GM12874 (cell line): ENCODE measurements around the gene COTL1.

ENCODE experiments used
- TF ChIP-seq, protein P1 (sequence below): IDR thresholded peaks from 2 replicates; pipeline ENCODE4 v1.5.1; 2011; ENCODE audit warnings: low read depth, mild to moderate bottlenecking, control low read depth, low read length, moderate library complexity; ENCODE audit not compliant: insufficient read depth

Gene COTL1

DNA sequence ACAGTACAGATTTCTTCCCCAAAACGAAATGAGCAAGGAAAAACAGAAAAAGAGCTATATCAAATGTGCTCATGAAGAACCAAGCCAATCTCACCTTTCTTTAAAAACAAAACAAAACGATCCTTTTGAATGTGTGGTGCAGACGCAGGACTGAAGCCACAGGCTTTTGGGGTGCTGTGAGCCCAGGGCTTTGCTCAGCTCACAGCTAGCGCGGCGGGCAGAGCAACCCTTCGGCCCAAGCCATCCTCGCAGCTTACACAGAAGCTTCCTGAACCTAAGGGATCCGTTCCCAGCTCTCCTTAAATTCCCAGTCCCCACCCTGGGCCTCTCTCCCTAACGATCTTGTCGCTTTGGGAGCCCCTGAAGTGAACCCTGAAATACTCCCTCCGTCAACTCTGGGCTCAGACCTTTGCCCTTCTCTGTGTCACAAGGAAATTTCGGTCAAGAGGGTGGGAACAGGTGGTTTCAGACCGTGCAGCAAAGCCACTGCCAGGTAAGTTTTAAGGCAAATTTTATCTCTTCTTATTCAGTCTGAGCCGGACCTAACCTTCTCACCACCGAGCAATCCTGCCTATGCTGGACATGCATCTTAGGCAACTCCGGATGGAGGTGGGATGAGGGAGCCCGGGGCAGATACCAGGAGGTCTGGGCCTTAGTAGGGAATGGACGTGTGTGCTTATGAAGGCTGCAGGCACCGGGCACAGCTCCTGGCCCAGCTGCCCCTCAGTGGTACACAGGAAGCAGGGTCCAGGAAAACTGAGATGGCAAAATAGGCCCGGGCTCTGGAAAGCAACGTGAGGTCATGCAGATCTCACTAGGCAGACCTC is 52.0 kb downstream of the COTL1 start:
- TF ChIP-seq, protein P1, sequence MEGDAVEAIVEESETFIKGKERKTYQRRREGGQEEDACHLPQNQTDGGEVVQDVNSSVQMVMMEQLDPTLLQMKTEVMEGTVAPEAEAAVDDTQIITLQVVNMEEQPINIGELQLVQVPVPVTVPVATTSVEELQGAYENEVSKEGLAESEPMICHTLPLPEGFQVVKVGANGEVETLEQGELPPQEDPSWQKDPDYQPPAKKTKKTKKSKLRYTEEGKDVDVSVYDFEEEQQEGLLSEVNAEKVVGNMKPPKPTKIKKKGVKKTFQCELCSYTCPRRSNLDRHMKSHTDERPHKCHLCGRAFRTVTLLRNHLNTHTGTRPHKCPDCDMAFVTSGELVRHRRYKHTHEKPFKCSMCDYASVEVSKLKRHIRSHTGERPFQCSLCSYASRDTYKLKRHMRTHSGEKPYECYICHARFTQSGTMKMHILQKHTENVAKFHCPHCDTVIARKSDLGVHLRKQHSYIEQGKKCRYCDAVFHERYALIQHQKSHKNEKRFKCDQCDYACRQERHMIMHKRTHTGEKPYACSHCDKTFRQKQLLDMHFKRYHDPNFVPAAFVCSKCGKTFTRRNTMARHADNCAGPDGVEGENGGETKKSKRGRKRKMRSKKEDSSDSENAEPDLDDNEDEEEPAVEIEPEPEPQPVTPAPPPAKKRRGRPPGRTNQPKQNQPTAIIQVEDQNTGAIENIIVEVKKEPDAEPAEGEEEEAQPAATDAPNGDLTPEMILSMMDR, result no peak

DNA sequence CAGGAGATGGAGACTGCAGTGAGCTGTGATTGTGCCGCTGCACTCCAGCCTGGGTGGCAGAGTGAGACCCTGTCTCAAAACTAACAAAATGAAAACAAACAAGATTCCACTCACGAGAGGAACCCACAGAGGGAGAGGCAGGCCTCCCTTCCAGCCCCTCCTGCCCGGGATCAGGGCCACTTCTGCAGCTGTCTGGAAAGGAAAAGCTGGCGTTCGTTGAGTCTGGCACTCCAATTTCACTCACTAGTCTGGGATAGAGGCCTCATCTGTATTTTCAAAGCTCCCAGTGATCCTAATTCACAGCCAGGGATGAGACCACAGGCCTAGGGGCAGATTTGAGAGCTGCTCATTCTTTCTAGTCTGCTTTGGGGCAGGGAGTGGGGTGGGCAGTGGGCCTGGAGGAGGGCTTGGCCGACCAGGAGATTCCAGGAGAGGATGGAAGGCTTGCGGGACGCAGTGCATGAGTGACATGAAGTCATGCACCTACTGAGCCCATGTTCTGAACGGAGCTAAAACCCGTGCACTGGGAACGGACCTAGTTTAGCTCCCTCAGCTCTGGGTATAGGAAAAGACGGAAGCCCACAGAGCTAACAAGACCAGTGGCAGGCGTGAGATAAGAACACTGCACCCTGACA is 54.0 kb downstream of the COTL1 start:
- TF ChIP-seq, protein P1, result no peak

DNA sequence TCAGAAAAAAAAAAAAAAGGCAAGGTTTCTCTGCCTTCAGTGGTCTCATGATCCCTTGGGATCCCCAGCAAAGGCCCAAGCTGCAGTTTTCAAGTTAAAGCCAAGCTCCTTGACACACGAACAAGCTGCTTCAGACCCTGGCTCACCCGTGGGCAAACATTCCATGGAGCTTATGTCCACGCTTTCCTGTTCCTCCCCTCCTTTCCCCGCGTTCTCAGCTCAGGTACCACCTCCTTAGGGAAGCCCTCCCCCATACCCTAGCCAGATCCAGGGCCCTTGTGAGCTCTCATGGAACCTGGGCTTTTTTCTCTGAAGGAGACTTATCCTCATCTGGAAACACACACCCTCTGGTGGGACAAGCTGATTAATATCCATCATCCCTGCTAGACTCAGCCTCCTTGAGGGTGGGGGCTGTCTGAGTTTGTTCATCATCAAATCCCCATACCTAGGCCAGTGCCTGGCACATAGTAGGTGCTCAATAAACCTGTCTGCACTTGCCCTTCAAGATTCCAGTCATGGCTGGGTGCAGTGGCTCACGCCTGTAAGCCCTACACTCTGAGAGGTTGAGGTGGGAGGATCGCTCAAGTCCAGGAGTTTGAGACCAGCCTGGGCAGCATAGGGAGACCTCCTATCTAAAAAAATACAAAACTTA is 54.7 kb downstream of the COTL1 start:
- TF ChIP-seq, protein P1, result no peak

DNA sequence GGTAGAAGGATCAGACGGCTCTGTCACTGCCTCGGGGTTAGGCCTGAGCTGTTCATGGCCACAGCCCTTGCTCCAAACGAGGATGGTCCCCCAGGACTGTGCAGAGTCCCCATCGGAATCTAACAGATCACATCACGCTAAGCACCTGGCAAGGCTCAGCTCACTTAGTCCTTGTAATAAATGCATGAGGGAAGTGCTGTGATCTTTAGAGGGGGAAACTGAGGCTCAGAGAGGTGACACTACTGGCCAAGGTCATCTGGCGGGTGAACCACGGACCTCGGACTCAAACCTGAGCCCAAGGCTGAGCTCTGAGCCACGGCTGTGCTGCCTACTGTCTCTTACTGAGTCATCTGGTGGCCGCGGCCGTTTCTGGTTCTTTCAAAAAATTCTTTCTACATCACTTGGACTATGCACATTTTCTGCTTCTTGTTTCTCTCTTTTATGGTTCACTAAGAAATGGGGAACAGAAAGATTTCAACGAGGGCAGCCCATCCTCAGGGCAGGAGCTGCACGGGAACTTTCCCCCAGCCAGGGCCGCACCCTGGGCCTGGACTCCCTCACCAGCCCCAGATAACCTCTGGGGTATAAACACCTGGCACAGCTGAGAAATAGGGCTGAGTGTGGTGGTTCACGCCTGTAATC is 55.6 kb downstream of the COTL1 start:
- TF ChIP-seq, protein P1, result no peak

DNA sequence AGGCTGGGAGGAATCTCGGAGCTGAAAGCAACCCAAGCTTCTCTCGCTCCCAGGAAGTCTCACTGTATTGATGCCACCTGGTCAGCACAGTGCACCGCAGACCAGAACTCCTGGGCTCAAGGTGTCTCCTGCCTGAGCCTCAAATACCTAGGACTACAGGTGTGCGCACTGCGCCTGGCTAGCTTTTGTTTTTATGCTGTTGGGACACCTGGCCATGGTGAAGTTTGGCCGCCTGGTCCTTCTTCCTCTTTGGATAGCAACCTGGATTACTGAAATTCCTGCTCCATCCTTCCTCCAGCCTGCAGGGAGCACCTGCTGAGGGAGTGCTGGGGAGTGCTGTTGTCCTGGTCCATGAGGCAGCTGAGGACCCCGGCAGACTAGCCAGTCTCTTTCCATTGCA is 56.6 kb downstream of the COTL1 start:
- TF ChIP-seq, protein P1, result no peak

DNA sequence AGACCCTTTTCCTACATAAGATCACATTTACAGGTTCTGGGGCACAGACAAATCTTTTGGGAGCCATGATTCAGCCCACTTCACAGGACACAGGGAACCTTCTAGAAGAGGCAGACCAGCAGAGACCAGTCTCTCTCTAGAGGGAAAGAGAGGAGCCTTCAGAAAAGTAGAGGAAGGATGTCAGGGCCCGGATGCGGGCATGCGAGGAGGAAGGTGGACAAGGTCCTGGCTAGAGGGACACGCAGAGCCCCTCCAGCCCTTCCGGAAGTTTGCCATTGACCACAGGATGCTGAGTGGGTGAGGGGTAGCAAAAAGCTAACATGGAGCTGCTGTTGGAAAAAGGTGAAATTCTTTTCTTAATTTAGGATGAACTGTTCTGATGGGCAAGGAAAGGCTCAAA is 57.6 kb downstream of the COTL1 start:
- TF ChIP-seq, protein P1, result no peak
